Activated CD4-positive, alpha-beta T cell treated with anti-CD3 and anti-CD28 coated beads for 36 hours (primary cell): ENCODE measurements around the gene UMAD1. TPM values are rescaled to one million over a fixed set of nuclear protein-coding genes. Genes with fewer than 3 reads are reported as not detected.
"Not testable (repeated sequence)": the region's sequence is repeated elsewhere in the genome, so short reads cannot be mapped to it uniquely, and the experiment has no call there.

Experiments
- ATAC-seq: fragments of 200-7000 bp; cut with Tn5 transposase; one replicate; pipeline ENCODE4 v1.10.0; 2021; ENCODE audit warnings: mild to moderate bottlenecking, moderate library complexity
- CTCF ChIA-PET: fragments of 350-600 bp; sonication (Branson Sonifier 250); formaldehyde crosslinking; loops from one replicate; lab custom pipeline; 2021; ENCODE audit warnings: antibody characterized with exemption; lab: Charles Lee
- POLR2A ChIA-PET: fragments of 350-600 bp; sonication (Branson Sonifier 250); formaldehyde crosslinking; loops from one replicate; lab custom pipeline; 2021; ENCODE audit warnings: antibody characterized with exemption, inconsistent platforms; lab: Charles Lee
- DNase-seq: peaks from one replicate; pipeline ENCODE4 v3.0.0-alpha.2; 2020
- H3K27ac Mint-ChIP-seq: one replicate; pipeline ENCODE4 v1.8.0; 2021; ENCODE audit warnings: mixed read lengths
- H3K27me3 Mint-ChIP-seq: one replicate; pipeline ENCODE4 v1.8.0; 2021; ENCODE audit warnings: mixed read lengths
- H3K36me3 Mint-ChIP-seq: one replicate; pipeline ENCODE4 v1.8.0; 2021; ENCODE audit warnings: low read depth, mixed read lengths
- H3K4me1 Mint-ChIP-seq: one replicate; pipeline ENCODE4 v1.8.0; 2021; ENCODE audit warnings: mixed read lengths
- H3K4me3 Mint-ChIP-seq: one replicate; pipeline ENCODE4 v1.8.0; 2021; ENCODE audit warnings: mild to moderate bottlenecking, moderate library complexity, mixed read lengths
- H3K9me3 Mint-ChIP-seq: one replicate; pipeline ENCODE4 v1.8.0; 2021; ENCODE audit warnings: low read depth, mixed read lengths
- intact Hi-C, 2 experiments: fragments of 100-400 bp; cut with DNase I in 1 of 2; cut with micrococcal nuclease in 1 of 2; formaldehyde crosslinking; loops; one replicate each; pipeline versions ENCODE4 v1.14.2 to v1.15.1; 2022 to 2024; cut with DNase I, micrococcal nuclease
- total RNA-seq, 2 experiments: library from RNA; stranded (reverse); gene quantifications; one replicate each; pipeline ENCODE4 v1.2.3, GENCODE V29; 2021

UMAD1 gene
- total RNA-seq, 2 experiments from 2014 or later: 13.1 to 14.5 TPM

GRCh38 chr7:7799138-7799537 lies 158.6 kb downstream of the UMAD1 start:
- Mint-ChIP-seq H3K27ac (no peak overlapping the region), H3K4me1 (no peaks in the 10 kb centered on the region), H3K27me3 (no peaks in the 10 kb centered on the region), H3K4me3 (no peak overlapping the region), H3K36me3 (peaks cover 21% of the 10 kb centered on the region), H3K9me3 (peaks cover 3% of the 10 kb centered on the region)
- ChIA-PET CTCF (interaction anchor here (0.8 kb wide), 1 partner anchor 18 kb away, joined by 4 read pairs; no protein-coding TSS in a partner anchor), POLR2A (no interaction called here)
- ATAC-seq (no peak), DNase-seq (no peak)
- intact Hi-C loops: no loop called here

- ChIA-PET CTCF (no interaction called here), POLR2A (no interaction called here)
- Mint-ChIP-seq H3K27me3 (no peaks in the 10 kb centered on the region), H3K4me3 (no peak overlapping the region), H3K9me3 (no peaks in the 10 kb centered on the region), H3K36me3 (peaks cover 5% of the 10 kb centered on the region), H3K27ac (no peak overlapping the region), H3K4me1 (no peaks in the 10 kb centered on the region)
- ATAC-seq (no peak), DNase-seq (no peak)
- intact Hi-C loops: no loop called here
Measured at GRCh38 chr7:7802531-7802930, 162.0 kb downstream of the UMAD1 start.

GRCh38 chr7:7803715-7804178 lies 163.2 kb downstream of the UMAD1 start:
- DNase-seq (no peak), ATAC-seq (no peak)
- Mint-ChIP-seq H3K9me3 (no peaks in the 10 kb centered on the region), H3K27me3 (no peaks in the 10 kb centered on the region), H3K4me3 (no peak overlapping the region), H3K4me1 (no peaks in the 10 kb centered on the region), H3K27ac (no peak overlapping the region), H3K36me3 (no peaks in the 10 kb centered on the region)
- intact Hi-C loops: no loop called here
- CTCF ChIA-PET: interaction anchor here (0.6 kb wide), 1 partner anchor 89 kb away, joined by 6 read pairs; no protein-coding TSS in a partner anchor
- POLR2A ChIA-PET: no interaction called here

GRCh38 chr7:7804822-7805221 lies 164.3 kb downstream of the UMAD1 start:
- POLR2A ChIA-PET, H3K27me3 Mint-ChIP-seq, H3K9me3 Mint-ChIP-seq, ATAC-seq, H3K36me3 Mint-ChIP-seq, DNase-seq, intact Hi-C loops, H3K4me1 Mint-ChIP-seq, H3K4me3 Mint-ChIP-seq, H3K27ac Mint-ChIP-seq: not testable (repeated sequence)
- CTCF ChIA-PET: interaction anchor here (1.0 kb wide), 1 partner anchor 10 kb away, joined by 4 read pairs; no protein-coding TSS in a partner anchor

- no peaks in the 10 kb centered on the region for H3K27me3 Mint-ChIP-seq
- DNase-seq: no peak
- no peaks in the 10 kb centered on the region for H3K4me1 Mint-ChIP-seq
- H3K27ac Mint-ChIP-seq: no peak overlapping the region
- no peaks in the 10 kb centered on the region for H3K9me3 Mint-ChIP-seq
- intact Hi-C loops: no loop called here
- ATAC-seq: no peak
- ChIA-PET POLR2A (no interaction called here), CTCF (interaction anchor here (1.0 kb wide), 1 partner anchor 11 kb away, joined by 4 read pairs; no protein-coding TSS in a partner anchor)
- no peaks in the 10 kb centered on the region for H3K36me3 Mint-ChIP-seq
- H3K4me3 Mint-ChIP-seq: no peak overlapping the region
Measured at GRCh38 chr7:7805511-7806153, 165.1 kb downstream of the UMAD1 start.

GRCh38 chr7:7808156-7808555 lies 167.6 kb downstream of the UMAD1 start:
- Mint-ChIP-seq H3K9me3 (no peaks in the 10 kb centered on the region), H3K27ac (no peak overlapping the region), H3K4me1 (no peaks in the 10 kb centered on the region), H3K36me3 (no peaks in the 10 kb centered on the region), H3K4me3 (no peak overlapping the region), H3K27me3 (no peaks in the 10 kb centered on the region)
- ChIA-PET CTCF (no interaction called here), POLR2A (no interaction called here)
- ATAC-seq: no peak
- no peak for DNase-seq
- intact Hi-C loops: no loop called here

- no peak for DNase-seq
- Mint-ChIP-seq H3K36me3 (no peaks in the 10 kb centered on the region), H3K9me3 (no peaks in the 10 kb centered on the region), H3K27me3 (no peaks in the 10 kb centered on the region), H3K4me3 (no peak overlapping the region), H3K4me1 (no peaks in the 10 kb centered on the region), H3K27ac (no peak overlapping the region)
- ChIA-PET POLR2A (no interaction called here), CTCF (no interaction called here)
- ATAC-seq: no peak
- intact Hi-C loops: no loop called here
Measured at GRCh38 chr7:7808626-7809025, 168.1 kb downstream of the UMAD1 start.

GRCh38 chr7:7810380-7810779 lies 169.8 kb downstream of the UMAD1 start:
- Mint-ChIP-seq H3K27ac (no peak overlapping the region), H3K4me1 (peaks cover 6% of the 10 kb centered on the region), H3K36me3 (peaks cover 7% of the 10 kb centered on the region), H3K27me3 (no peaks in the 10 kb centered on the region), H3K9me3 (no peaks in the 10 kb centered on the region), H3K4me3 (no peak overlapping the region)
- no peak for DNase-seq
- ChIA-PET POLR2A (no interaction called here), CTCF (no interaction called here)
- ATAC-seq: no peak
- intact Hi-C loops: no loop called here

GRCh38 chr7:7810826-7811225 lies 170.3 kb downstream of the UMAD1 start:
- H3K4me3 Mint-ChIP-seq: no peak overlapping the region
- no peak overlapping the region for H3K27ac Mint-ChIP-seq
- ChIA-PET CTCF (no interaction called here), POLR2A (no interaction called here)
- DNase-seq: no peak
- H3K9me3 Mint-ChIP-seq: no peaks in the 10 kb centered on the region
- H3K4me1 Mint-ChIP-seq: peaks cover 10% of the 10 kb centered on the region
- no peaks in the 10 kb centered on the region for H3K27me3 Mint-ChIP-seq
- no peak for ATAC-seq
- H3K36me3 Mint-ChIP-seq: peaks cover 10% of the 10 kb centered on the region
- intact Hi-C loops: no loop called here

- Mint-ChIP-seq H3K27ac (no peak overlapping the region), H3K4me3 (no peak overlapping the region), H3K27me3 (no peaks in the 10 kb centered on the region), H3K4me1 (peaks cover 23% of the 10 kb centered on the region), H3K9me3 (no peaks in the 10 kb centered on the region), H3K36me3 (peaks cover 10% of the 10 kb centered on the region)
- CTCF ChIA-PET: interaction anchor here (0.6 kb wide), 2 partner anchors 189 to 234 kb away, joined by 3 read pairs; no protein-coding TSS in a partner anchor
- POLR2A ChIA-PET: interaction anchor here (0.6 kb wide), 1 partner anchor 121 kb away, joined by 8 read pairs; no protein-coding TSS in a partner anchor
- ATAC-seq (no peak), DNase-seq (no peak)
- intact Hi-C loops: no loop called here
Measured at GRCh38 chr7:7812112-7812511, 171.6 kb downstream of the UMAD1 start.

GRCh38 chr7:7815395-7815794 lies 174.8 kb downstream of the UMAD1 start:
- H3K36me3 Mint-ChIP-seq: peaks cover 18% of the 10 kb centered on the region
- peaks cover 36% of the 10 kb centered on the region for H3K4me1 Mint-ChIP-seq
- H3K27me3 Mint-ChIP-seq: no peaks in the 10 kb centered on the region
- POLR2A ChIA-PET: no interaction called here
- no peak overlapping the region for H3K4me3 Mint-ChIP-seq
- no peak for ATAC-seq
- intact Hi-C loops: loop anchor here in 1 of 2 experiments (5.0 kb wide), 1 partner anchor 43 kb away; no protein-coding TSS in a partner anchor
- no peak for DNase-seq
- CTCF ChIA-PET: no interaction called here
- no peaks in the 10 kb centered on the region for H3K9me3 Mint-ChIP-seq
- H3K27ac Mint-ChIP-seq: peak overlapping the region; percentile 22

- Mint-ChIP-seq H3K4me1 (peaks cover 36% of the 10 kb centered on the region), H3K27ac (no peak overlapping the region), H3K36me3 (peaks cover 18% of the 10 kb centered on the region), H3K27me3 (no peaks in the 10 kb centered on the region), H3K9me3 (no peaks in the 10 kb centered on the region), H3K4me3 (no peak overlapping the region)
- ATAC-seq (peak; percentile 27), DNase-seq (no peak)
- ChIA-PET POLR2A (no interaction called here), CTCF (no interaction called here)
- intact Hi-C loops: loop anchor here in 1 of 2 experiments (5.0 kb wide), 1 partner anchor 44 kb away; no protein-coding TSS in a partner anchor
Measured at GRCh38 chr7:7816084-7816483, 175.5 kb downstream of the UMAD1 start.
